ENCODE results near the gene SCFD2. TPM values are rescaled to one million over a fixed set of nuclear protein-coding genes. Genes with fewer than 3 reads are reported as not detected.

SCFD2 gene
- polyA plus RNA-seq, 1 of the 3 experiments (the other 2 are of a cell fraction): 14.1 TPM

GRCh38 chr4:52954560-52955170 is 411.2 kb downstream of the SCFD2 start (continued):
- TF ChIP-seq ZBTB33 (IDR thresholded peaks at IDR 0.05; ENCODE audit: borderline replicate concordance, low read depth) (no peak), FOXM1 (IDR thresholded peaks at IDR 0.05; ENCODE audit: low read depth) (no peak), EZH2phosphoT487 (IDR thresholded peaks at IDR 0.05; ENCODE audit: borderline replicate concordance, low read depth) (no peak), NFIC (IDR thresholded peaks at IDR 0.05; ENCODE audit: borderline replicate concordance) (no peak), RAD21 (IDR thresholded peaks at IDR 0.05; ENCODE audit: low read length) (no peak), CTCF (IDR thresholded peaks at IDR 0.05) (no peak)

GRCh38 chr4:52952540-52952939 is 413.3 kb downstream of the SCFD2 start:
- H3K36me3 ChIP-seq (replicated peaks in 1 of 2; ENCODE audit: control insufficient read depth in 1 of 2, insufficient read depth in 2 of 2, low read length in 1 of 2): no peaks in the 10 kb centered on the region
- ChIA-PET POLR2A (no interaction called here), CTCF (interaction anchor here (0.6 to 1.3 kb wide), 3 partner anchors 10 to 43 kb away, joined by 3 to 4 read pairs (median 4); no protein-coding TSS in a partner anchor)
- H2AFZ ChIP-seq (ENCODE audit: low read depth): no peak overlapping the region
- no peaks in the 10 kb centered on the region for H3K79me2 ChIP-seq (ENCODE audit: insufficient read depth)
- no peak overlapping the region for H3K4me2 ChIP-seq
- no peaks in the 10 kb centered on the region for H3F3A ChIP-seq (replicated peaks; ENCODE audit: insufficient read depth)
- no peaks in the 10 kb centered on the region for H3K9me3 ChIP-seq
- DNase-seq: peak; percentile 14
- no peaks in the 10 kb centered on the region for H4K20me1 ChIP-seq (ENCODE audit: insufficient read depth)
- H3K4me3 ChIP-seq (ENCODE audit: low read depth in 2 of 2, low read length in 1 of 2): no peak overlapping the region
- no peak overlapping the region for H3K9ac ChIP-seq
- H3K27ac ChIP-seq (ENCODE audit: low read depth in 2 of 2, low read length in 1 of 2): peak overlapping the region in 1 of 2 experiments; percentile 77; a peak in 2 of 4 replicates
- no peaks in the 10 kb centered on the region for H3K9me2 ChIP-seq
- H3K4me1 ChIP-seq (ENCODE audit: control insufficient read depth in 1 of 2, insufficient read depth in 2 of 2, low read depth in 1 of 2, low read length in 1 of 2): peaks cover 3 to 42% of the 10 kb centered on the region in 2 experiments; a peak in 3 of 4 replicates
- TF ChIP-seq POLR2AphosphoS5 (IDR thresholded peaks at IDR 0.05; ENCODE audit: low read depth, low read length) (no peak), CHD2 (IDR thresholded peaks at IDR 0.05; ENCODE audit: low read length, partially characterized antibody) (peak; percentile 47), RXRA (IDR thresholded peaks at IDR 0.05; ENCODE audit: borderline replicate concordance, low read depth) (no peak), RCOR1 (IDR thresholded peaks at IDR 0.05; ENCODE audit: low read length) (peak; percentile 71; the same call in 1 of the 2 replicates), ZBTB33 (IDR thresholded peaks at IDR 0.05; ENCODE audit: borderline replicate concordance, low read depth) (no peak), EP300 (IDR thresholded peaks at IDR 0.05; ENCODE audit: borderline replicate concordance in 1 of 2, low read depth in 1 of 2, low read length in 1 of 2) (peak in 1 of 2 experiments; percentile 88; a peak in 2 of 4 replicates), TAF1 (IDR thresholded peaks at IDR 0.05; ENCODE audit: borderline replicate concordance, low read depth, low read length) (no peak), GATA2 (CRISPR knock-in tag; IDR thresholded peaks at IDR 0.05) (peak; percentile 90)
- no peaks in the 10 kb centered on the region for H3K27me3 ChIP-seq (ENCODE audit: insufficient read depth)
